Neural progenitor cell (in vitro differentiated cells): ENCODE measurements around the gene DIRAS1. TPM values are rescaled to one million over a fixed set of nuclear protein-coding genes. Genes with fewer than 3 reads are reported as not detected.

Experiments
- DNase-seq: peaks from one replicate; pipeline ENCODE4 v3.0.0-alpha.2; 2016; ENCODE audit warnings: low spot score
- H2AFZ ChIP-seq: fragments of 200-600 bp; sonication (generic); replicated peaks from 2 replicates; pipeline ENCODE4 v1.6.1; 2016; ENCODE audit warnings: antibody characterized with exemption
- H3F3A ChIP-seq: fragments of 200-600 bp; sonication (generic); 2 replicates; pipeline ENCODE4 v1.6.1; 2016; ENCODE audit warnings: antibody characterized with exemption, low read depth
- H3K27ac ChIP-seq: fragments of 200-600 bp; sonication (generic); 2 replicates; pipeline ENCODE4 v1.5.1; 2016; ENCODE audit warnings: mild to moderate bottlenecking
- H3K27me3 ChIP-seq: fragments of 200-600 bp; sonication (generic); 2 replicates; pipeline ENCODE4 v1.6.1; 2016; ENCODE audit warnings: mild to moderate bottlenecking, moderate library complexity
- H3K36me3 ChIP-seq: fragments of 200-600 bp; sonication (generic); 2 replicates; pipeline ENCODE4 v1.5.1; 2016
- H3K4me1 ChIP-seq: fragments of 200-600 bp; sonication (generic); 2 replicates; pipeline ENCODE4 v1.6.1; 2016; ENCODE audit warnings: mixed run types
- H3K4me2 ChIP-seq: fragments of 200-600 bp; sonication (generic); 2 replicates; pipeline ENCODE4 v1.6.1; 2016
- H3K4me3 ChIP-seq: fragments of 200-600 bp; sonication (generic); 2 replicates; pipeline ENCODE4 v1.5.1; 2016
- H3K79me2 ChIP-seq: fragments of 200-600 bp; sonication (generic); 2 replicates; pipeline ENCODE4 v1.6.1; 2016; ENCODE audit warnings: low read depth
- H3K9ac ChIP-seq: fragments of 200-600 bp; sonication (generic); 2 replicates; pipeline ENCODE4 v1.6.1; 2016
- H3K9me3 ChIP-seq: fragments of 200-600 bp; sonication (generic); 2 replicates; pipeline ENCODE4 v1.5.1; 2016; ENCODE audit warnings: low read depth
- H4K20me1 ChIP-seq: fragments of 200-600 bp; sonication (generic); 2 replicates; pipeline ENCODE4 v1.6.1; 2016; ENCODE audit warnings: low read depth
- H3K27ac Mint-ChIP-seq: 3 replicates; pipeline ENCODE4 v1.8.0; 2021; ENCODE audit warnings: mixed read lengths
- H3K27me3 Mint-ChIP-seq: 2 replicates; pipeline ENCODE4 v1.8.0; 2022; ENCODE audit warnings: low read depth, mild to moderate bottlenecking, inconsistent platforms, moderate library complexity, mixed read lengths; ENCODE audit not compliant: insufficient read depth
- H3K36me3 Mint-ChIP-seq: 3 replicates; pipeline ENCODE4 v1.8.0; 2021; ENCODE audit warnings: mixed read lengths
- H3K4me1 Mint-ChIP-seq: 3 replicates; pipeline ENCODE4 v1.8.0; 2021; ENCODE audit warnings: mixed read lengths
- H3K4me3 Mint-ChIP-seq: 3 replicates; pipeline ENCODE4 v1.8.0; 2021; ENCODE audit warnings: mild to moderate bottlenecking, moderate library complexity, mixed read lengths
- H3K9me3 Mint-ChIP-seq: 3 replicates; pipeline ENCODE4 v1.8.0; 2020; ENCODE audit warnings: mixed read lengths
- CTCF ChIP-seq: fragments of 200-600 bp; sonication (generic); IDR thresholded peaks from 2 replicates; pipeline ENCODE4 v1.5.1; 2017; ENCODE audit warnings: antibody characterized with exemption, mild to moderate bottlenecking
- EZH2 ChIP-seq: fragments of 200-600 bp; sonication (generic); IDR thresholded peaks from 2 replicates; pipeline ENCODE4 v1.6.1; 2017; ENCODE audit warnings: antibody characterized with exemption, mild to moderate bottlenecking, moderate library complexity
- EZH2phosphoT487 ChIP-seq: fragments of 200-600 bp; sonication (generic); IDR thresholded peaks from 2 replicates; pipeline ENCODE4 v1.6.1; 2017; ENCODE audit warnings: antibody characterized with exemption
- total RNA-seq: library from RNA; depleted of rRNA; stranded (reverse); fragments of >200 nt; gene quantifications from 2 replicates; pipeline ENCODE4 v1.2.3, GENCODE V29; 2015; ENCODE audit warnings: low replicate concordance

The DIRAS1 gene
- total RNA-seq, 1 donor from 2014 or later: 2.7 TPM

GRCh38 chr19:2666344-2666994 lies 54.7 kb downstream of the DIRAS1 start:
- no peak for DNase-seq
- Histone ChIP-seq H2AFZ (no peak overlapping the region), H3K4me3 (no peak overlapping the region), H3F3A (no peaks in the 10 kb centered on the region), H3K27me3 (no peaks in the 10 kb centered on the region), H3K9ac (no peak overlapping the region), H3K4me2 (no peak overlapping the region), H3K27ac (no peak overlapping the region), H3K4me1 (no peaks in the 10 kb centered on the region), H4K20me1 (no peaks in the 10 kb centered on the region), H3K9me3 (no peaks in the 10 kb centered on the region), H3K79me2 (no peaks in the 10 kb centered on the region), H3K36me3 (no peaks in the 10 kb centered on the region)
- Mint-ChIP-seq H3K9me3 (peaks cover 11% of the 10 kb centered on the region), H3K36me3 (no peaks in the 10 kb centered on the region), H3K27ac (no peak overlapping the region), H3K4me3 (no peak overlapping the region), H3K4me1 (peaks cover 11% of the 10 kb centered on the region), H3K27me3 (peaks cover 6% of the 10 kb centered on the region)
- no peak for TF ChIP-seq EZH2
- TF ChIP-seq EZH2phosphoT487: no peak
- no peak for TF ChIP-seq CTCF

- Mint-ChIP-seq H3K27ac (no peak overlapping the region), H3K4me1 (peaks cover 11% of the 10 kb centered on the region), H3K36me3 (no peaks in the 10 kb centered on the region), H3K4me3 (no peak overlapping the region), H3K27me3 (peaks cover 6% of the 10 kb centered on the region), H3K9me3 (peaks cover 11% of the 10 kb centered on the region)
- Histone ChIP-seq H3F3A (no peaks in the 10 kb centered on the region), H3K4me2 (no peak overlapping the region), H3K27me3 (no peaks in the 10 kb centered on the region), H4K20me1 (no peaks in the 10 kb centered on the region), H3K4me3 (no peak overlapping the region), H2AFZ (no peak overlapping the region), H3K27ac (no peak overlapping the region), H3K9ac (no peak overlapping the region), H3K9me3 (no peaks in the 10 kb centered on the region), H3K36me3 (no peaks in the 10 kb centered on the region), H3K79me2 (no peaks in the 10 kb centered on the region), H3K4me1 (no peaks in the 10 kb centered on the region)
- TF ChIP-seq CTCF: no peak
- TF ChIP-seq EZH2: no peak
- no peak for TF ChIP-seq EZH2phosphoT487
- DNase-seq: no peak
Observed at GRCh38 chr19:2665103-2665502, 56.1 kb downstream of the DIRAS1 start.

Other genes starting within 250 kb of the DIRAS1 start
- 3.9 and 6.2 TPM in 2 replicates for gene GADD45B, start 245.2 kb downstream of the DIRAS1 start, total RNA-seq
- 7.0 and 9.6 TPM in 2 replicates for gene GNG7, start 18.7 kb downstream of the DIRAS1 start, total RNA-seq
- gene SLC39A3, start 18.6 kb upstream of the DIRAS1 start, total RNA-seq: 6.1 and 28.5 TPM in 2 replicates
- 30.9 and 75.4 TPM in 2 replicates for gene SGTA, start 61.9 kb upstream of the DIRAS1 start, total RNA-seq
- gene THOP1, start 64.1 kb upstream of the DIRAS1 start, total RNA-seq: 105 and 222 TPM in 2 replicates
- gene ZNF554, start 98.5 kb upstream of the DIRAS1 start, total RNA-seq: 10.1 and 11.0 TPM in 2 replicates
- gene ZNF555, start 120.1 kb upstream of the DIRAS1 start, total RNA-seq: 14.6 and 18.8 TPM in 2 replicates
- gene ZNF556, start 146.0 kb upstream of the DIRAS1 start, total RNA-seq: 0.25 TPM in 1 of 2 replicates, not detected in the other
- 5.6 and 6.3 TPM in 2 replicates for gene ZNF57, start 179.6 kb upstream of the DIRAS1 start, total RNA-seq
- 6.2 and 6.5 TPM in 2 replicates for gene ZNF77, start 223.6 kb upstream of the DIRAS1 start, total RNA-seq